NCI-H82 treated with DMSO at 0.1 percent for 48 hours (cell line): ENCODE results near the gene GALR2.

ENCODE experiments used
- DNase-seq: peaks from one replicate; lab custom pipeline; 2025; ENCODE audit not compliant: unreplicated experiment; lab: John Stamatoyannopoulos, UW

GALR2 gene

GRCh38 chr17:76124582-76125390 is 50.2 kb downstream of the GALR2 start:
- DNase-seq = no peak

- no peak for DNase-seq
Observed at GRCh38 chr17:76125391-76125675, 50.8 kb downstream of the GALR2 start.

GRCh38 chr17:76125922-76126321 is 51.3 kb downstream of the GALR2 start:
- no peak for DNase-seq
